CD4-positive, alpha-beta T cell (primary cell): ENCODE data around the gene COX5B. TPM values are rescaled to one million over a fixed set of nuclear protein-coding genes. Genes with fewer than 3 reads are reported as not detected.
"Not testable (repeated sequence)": the region's sequence is repeated elsewhere in the genome, so short reads cannot be mapped to it uniquely, and the experiment has no call there.

ENCODE experiments used
- ATAC-seq: fragments of 200-7000 bp; cut with Tn5 transposase; one replicate; pipeline ENCODE4 v1.10.0; 2022; ENCODE audit warnings: mild to moderate bottlenecking; ENCODE audit not compliant: poor library complexity
- CTCF ChIA-PET: fragments of 350-600 bp; sonication (Branson Sonifier 250); formaldehyde crosslinking; loops from one replicate; lab custom pipeline; 2021; ENCODE audit warnings: antibody characterized with exemption, inconsistent platforms; lab: Charles Lee
- POLR2A ChIA-PET: fragments of 350-600 bp; sonication (Branson Sonifier 250); formaldehyde crosslinking; loops from one replicate; lab custom pipeline; 2021; ENCODE audit warnings: antibody characterized with exemption, inconsistent platforms; lab: Charles Lee
- DNase-seq, 14 experiments: peaks; one replicate each; pipeline ENCODE4 v3.0.0-alpha.2; 2013 to 2020; ENCODE audit warnings: mixed read lengths in 2 of 14
- H3K27ac ChIP-seq, 2 donors: one replicate each; pipeline versions ENCODE4 v1.5.1 to v1.7.0; 2013; ENCODE audit warnings: low read length in 2 of 2, low read depth in 1 of 2, mild to moderate bottlenecking in 1 of 2
- H3K27me3 ChIP-seq, 2 experiments: 1 replicate in 1 of 2; 2 replicates in 1 of 2; pipeline versions ENCODE4 v1.6.1 to v1.7.0; 2013; ENCODE audit warnings: low read length in 2 of 2, control low read depth in 1 of 2, mild to moderate bottlenecking in 1 of 2, moderate library complexity in 1 of 2; ENCODE audit not compliant: insufficient read depth in 2 of 2, control insufficient read depth in 1 of 2
- H3K36me3 ChIP-seq: one replicate; pipeline ENCODE4 v1.6.1; 2013; ENCODE audit warnings: low read length, control low read depth; ENCODE audit not compliant: insufficient read depth
- H3K4me1 ChIP-seq: one replicate; pipeline ENCODE4 v1.6.1; 2013; ENCODE audit warnings: low read length, control low read depth; ENCODE audit not compliant: insufficient read depth
- H3K4me3 ChIP-seq: one replicate; pipeline ENCODE4 v1.5.1; 2013; ENCODE audit warnings: mild to moderate bottlenecking, low read length, moderate library complexity
- H3K9me3 ChIP-seq, 2 experiments: 1 replicate in 1 of 2; 2 replicates in 1 of 2; pipeline versions ENCODE4 v1.6.1 to v1.7.0; 2013; ENCODE audit warnings: low read length in 2 of 2, mild to moderate bottlenecking in 2 of 2, control low read depth in 1 of 2, moderate library complexity in 1 of 2; ENCODE audit not compliant: control insufficient read depth in 1 of 2, insufficient read depth in 1 of 2
- H3K27ac Mint-ChIP-seq: one replicate; pipeline ENCODE4 v1.8.0; 2020; ENCODE audit warnings: mixed read lengths
- H3K27me3 Mint-ChIP-seq: one replicate; pipeline ENCODE4 v1.8.0; 2021; ENCODE audit warnings: mixed read lengths
- H3K36me3 Mint-ChIP-seq: one replicate; pipeline ENCODE4 v1.8.0; 2021; ENCODE audit warnings: low read depth, mixed read lengths
- H3K4me1 Mint-ChIP-seq: one replicate; pipeline ENCODE4 v1.8.0; 2021; ENCODE audit warnings: low read depth, mixed read lengths
- H3K4me3 Mint-ChIP-seq: one replicate; pipeline ENCODE4 v1.8.0; 2020; ENCODE audit warnings: mild to moderate bottlenecking, mixed read lengths
- H3K9me3 Mint-ChIP-seq: one replicate; pipeline ENCODE4 v1.8.0; 2020; ENCODE audit warnings: mixed read lengths
- CTCF ChIP-seq: fragments of 200-600 bp; IDR thresholded peaks from one replicate; pipeline ENCODE4 v1.8.0; 2022; ENCODE audit warnings: antibody characterized with exemption, mild to moderate bottlenecking
- intact Hi-C, 2 experiments: fragments of 100-400 bp; cut with DNase I in 1 of 2; cut with micrococcal nuclease in 1 of 2; formaldehyde crosslinking; loops; one replicate each; pipeline versions ENCODE4 v1.15.1 to v1.9.0; 2023 to 2025; cut with DNase I, micrococcal nuclease
- total RNA-seq, 174 experiments: library from RNA in 2 of 174; stranded (reverse) in 2 of 174; gene quantifications; one replicate each; pipeline ENCODE4 v1.2.3 and lab custom pipeline; 2021 to 2026

The COX5B gene
- total RNA-seq, 2 experiments from 2014 or later = 112 to 121 TPM

- ATAC-seq, H3K27me3 ChIP-seq, H3K4me3 ChIP-seq, H3K36me3 Mint-ChIP-seq, H3K27ac Mint-ChIP-seq, H3K4me3 Mint-ChIP-seq, intact Hi-C loops, H3K4me1 Mint-ChIP-seq, H3K9me3 ChIP-seq, H3K36me3 ChIP-seq, H3K27ac ChIP-seq, CTCF ChIA-PET, H3K4me1 ChIP-seq, POLR2A ChIA-PET, H3K9me3 Mint-ChIP-seq, DNase-seq, H3K27me3 Mint-ChIP-seq: not testable (repeated sequence)
Observed at GRCh38 chr2:97608745-97609144, 37.1 kb upstream of the COX5B start.

GRCh38 chr2:97611895-97612294 is 34.0 kb upstream of the COX5B start:
- CTCF ChIA-PET, H3K27me3 ChIP-seq, H3K36me3 ChIP-seq, intact Hi-C loops, H3K27ac ChIP-seq, ATAC-seq, H3K4me3 Mint-ChIP-seq, H3K27me3 Mint-ChIP-seq, H3K4me3 ChIP-seq, H3K36me3 Mint-ChIP-seq, H3K4me1 ChIP-seq, POLR2A ChIA-PET, H3K4me1 Mint-ChIP-seq, H3K9me3 ChIP-seq, DNase-seq, H3K9me3 Mint-ChIP-seq, H3K27ac Mint-ChIP-seq: not testable (repeated sequence)

- H3K4me1 Mint-ChIP-seq, H3K27me3 ChIP-seq, H3K27me3 Mint-ChIP-seq, intact Hi-C loops, POLR2A ChIA-PET, DNase-seq, H3K27ac Mint-ChIP-seq, H3K4me1 ChIP-seq, H3K36me3 Mint-ChIP-seq, H3K27ac ChIP-seq, H3K9me3 Mint-ChIP-seq, H3K4me3 Mint-ChIP-seq, CTCF ChIA-PET, H3K36me3 ChIP-seq, H3K4me3 ChIP-seq, H3K9me3 ChIP-seq, ATAC-seq: not testable (repeated sequence)
Observed at GRCh38 chr2:97615746-97616145, 30.1 kb upstream of the COX5B start.

GRCh38 chr2:97617911-97618310 is 28.0 kb upstream of the COX5B start:
- H3K9me3 ChIP-seq = no peaks in the 10 kb centered on the region
- H3K4me1 ChIP-seq = no peaks in the 10 kb centered on the region
- H3K27me3 ChIP-seq = no peaks in the 10 kb centered on the region
- ATAC-seq (no peak), DNase-seq (no peak)
- Mint-ChIP-seq H3K4me3 (no peak overlapping the region), H3K27me3 (no peaks in the 10 kb centered on the region), H3K4me1 (no peaks in the 10 kb centered on the region), H3K36me3 (no peaks in the 10 kb centered on the region), H3K9me3 (no peaks in the 10 kb centered on the region), H3K27ac (no peak overlapping the region)
- intact Hi-C loops = no loop called here
- H3K36me3 ChIP-seq = no peaks in the 10 kb centered on the region
- ChIA-PET CTCF (no interaction called here), POLR2A (no interaction called here)
- TF ChIP-seq CTCF = no peak
- no peak overlapping the region for H3K4me3 ChIP-seq
- H3K27ac ChIP-seq = no peak overlapping the region

DNA sequence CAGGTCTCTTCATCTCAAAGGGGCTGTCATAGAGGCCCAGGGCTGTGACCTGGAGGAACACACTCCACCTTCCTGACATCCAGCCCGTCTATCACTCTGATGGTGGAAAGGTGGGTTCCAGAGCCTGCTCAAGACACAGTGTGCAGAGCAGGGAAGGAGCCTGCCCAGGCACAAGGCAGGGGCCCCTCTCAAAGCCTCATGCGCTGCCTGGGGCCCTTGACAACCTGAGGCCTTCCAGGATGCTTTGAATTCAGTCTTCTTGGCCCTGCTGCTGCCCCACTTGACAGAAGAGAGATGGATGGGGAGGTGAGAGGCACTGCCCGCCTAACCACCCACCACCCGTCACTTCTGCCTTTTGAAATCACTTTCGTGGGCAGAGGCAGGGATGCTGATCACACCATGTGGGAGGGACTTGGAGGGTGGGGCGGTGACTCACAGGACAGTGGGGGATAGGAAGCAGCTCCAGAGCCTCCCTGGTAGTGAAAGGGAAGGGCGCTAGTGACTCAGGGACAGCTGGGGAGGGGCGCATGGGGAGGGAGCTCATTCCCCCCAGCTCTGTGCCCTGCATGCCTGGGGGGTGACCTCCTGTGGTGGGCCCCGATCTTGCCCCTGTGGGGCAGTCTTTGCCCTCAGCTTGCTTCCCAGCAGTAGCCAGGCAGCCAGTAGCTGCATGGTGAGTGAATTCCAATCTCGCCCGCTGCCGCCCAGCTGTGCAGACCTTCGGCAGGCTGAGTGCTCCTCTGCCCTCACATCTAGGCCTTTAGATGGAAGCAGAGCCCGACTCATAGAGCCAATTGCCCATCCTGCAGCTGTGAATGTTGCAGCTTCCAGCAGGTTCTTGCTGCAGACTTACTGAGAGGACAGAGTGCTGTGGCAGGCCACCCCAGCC is 26.7 kb upstream of the COX5B start:
- CTCF ChIA-PET, H3K27ac Mint-ChIP-seq, H3K4me3 Mint-ChIP-seq, H3K27me3 Mint-ChIP-seq, H3K4me1 ChIP-seq, H3K4me3 ChIP-seq, H3K36me3 Mint-ChIP-seq, H3K27me3 ChIP-seq, H3K4me1 Mint-ChIP-seq, POLR2A ChIA-PET, intact Hi-C loops, H3K9me3 ChIP-seq, H3K27ac ChIP-seq, H3K36me3 ChIP-seq, H3K9me3 Mint-ChIP-seq: not testable (repeated sequence)
- ATAC-seq (peak; percentile 55), DNase-seq (peak in 1 of 14 experiments; percentile 19)

- H3K27me3 Mint-ChIP-seq, DNase-seq, H3K9me3 ChIP-seq, H3K4me1 ChIP-seq, H3K27ac Mint-ChIP-seq, H3K4me3 Mint-ChIP-seq, H3K27ac ChIP-seq, H3K27me3 ChIP-seq, H3K4me1 Mint-ChIP-seq, POLR2A ChIA-PET, intact Hi-C loops, H3K36me3 Mint-ChIP-seq, H3K4me3 ChIP-seq, ATAC-seq, H3K9me3 Mint-ChIP-seq, H3K36me3 ChIP-seq, CTCF ChIA-PET: not testable (repeated sequence)
Observed at GRCh38 chr2:97620492-97620891, 25.4 kb upstream of the COX5B start.
